A673 (cell line): ENCODE measurements around the gene TGFBR1. TPM values are rescaled to one million over a fixed set of nuclear protein-coding genes. Genes with fewer than 3 reads are reported as not detected.

Experiments
- BruUV-seq: library from RNA; stranded (reverse); fragments of 400-500 nt; replicated peaks from 2 replicates; lab custom pipeline; 2021; lab: Mats Ljungman, UMichigan
- CTCF ChIA-PET: fragments of 300-600 bp; sonication (Branson Sonifier 250); formaldehyde crosslinking; loops from one replicate; lab custom pipeline; 2022; ENCODE audit warnings: antibody characterized with exemption; lab: Charles Lee
- POLR2A ChIA-PET: fragments of 300-600 bp; sonication (Branson Sonifier 250); formaldehyde crosslinking; loops from one replicate; lab custom pipeline; 2022; ENCODE audit warnings: antibody characterized with exemption; ENCODE audit not compliant: low non-redundant PET; lab: Charles Lee
- DNase-seq: peaks from one replicate; pipeline ENCODE4 v3.0.0-alpha.2; 2015; ENCODE audit warnings: low spot score
- H3K27ac ChIP-seq: fragments of 200-600 bp; sonication (generic); 2 replicates; pipeline ENCODE4 v1.5.1; 2016; ENCODE audit warnings: mixed run types, low read depth, mild to moderate bottlenecking, mixed read lengths, antibody characterized with exemption, low read length; ENCODE audit not compliant: poor library complexity, severe bottlenecking
- H3K27me3 ChIP-seq: fragments of 200-600 bp; sonication (generic); replicated peaks from 2 replicates; pipeline ENCODE4 v1.6.1; 2017; ENCODE audit warnings: mixed run types, low read depth, mild to moderate bottlenecking, mixed read lengths, antibody characterized with exemption, low read length; ENCODE audit not compliant: insufficient read depth, poor library complexity
- H3K36me3 ChIP-seq: fragments of 200-600 bp; sonication (generic); 2 replicates; pipeline ENCODE4 v1.6.1; 2016; ENCODE audit warnings: mixed run types, mild to moderate bottlenecking, mixed read lengths, antibody characterized with exemption, low read length; ENCODE audit not compliant: insufficient read depth, poor library complexity, severe bottlenecking
- H3K4me1 ChIP-seq: fragments of 200-600 bp; sonication (generic); 2 replicates; pipeline ENCODE4 v1.6.1; 2017; ENCODE audit warnings: mixed run types, mild to moderate bottlenecking, mixed read lengths, antibody characterized with exemption, low read length; ENCODE audit not compliant: insufficient read depth, poor library complexity, severe bottlenecking
- H3K4me3 ChIP-seq: fragments of 200-600 bp; sonication (generic); 2 replicates; pipeline ENCODE4 v1.5.1; 2016; ENCODE audit warnings: low read depth, mixed run types, mild to moderate bottlenecking, mixed read lengths, low read length; ENCODE audit not compliant: poor library complexity, severe bottlenecking
- H3K9me3 ChIP-seq: fragments of 200-600 bp; sonication (generic); 2 replicates; pipeline ENCODE4 v1.6.1; 2016; ENCODE audit warnings: mixed run types, low read depth, mild to moderate bottlenecking, mixed read lengths, antibody characterized with exemption, low read length; ENCODE audit not compliant: poor library complexity, severe bottlenecking
- EZH2 ChIP-seq: fragments of 200-600 bp; sonication (generic); IDR thresholded peaks from 2 replicates; pipeline ENCODE4 v1.6.1; 2017; ENCODE audit warnings: borderline replicate concordance, low read depth, mild to moderate bottlenecking, mixed read lengths, antibody characterized with exemption, low read length; ENCODE audit not compliant: poor library complexity, severe bottlenecking
- intact Hi-C: fragments of 100-400 bp; cut with micrococcal nuclease; formaldehyde crosslinking; loops from one replicate; pipeline ENCODE4 v1.10.0; 2022; ENCODE audit not compliant: unreplicated experiment
- total RNA-seq: library from RNA; stranded (reverse); gene quantifications from 2 replicates; pipeline ENCODE4 v1.2.3, GENCODE V29; 2021
- TF ChIP-seq, protein P1 (sequence below): fragments of 300-800, 200-600 bp; sonication (generic); conservative IDR thresholded peaks from 2 replicates; pipeline ENCODE4 v1.5.1; 2017; ENCODE audit warnings: low read depth, mild to moderate bottlenecking, antibody characterized with exemption, low read length, moderate library complexity, mixed read lengths

TGFBR1 gene
- total RNA-seq, 1 experiment from 2014 or later, result 3.5 TPM

DNA sequence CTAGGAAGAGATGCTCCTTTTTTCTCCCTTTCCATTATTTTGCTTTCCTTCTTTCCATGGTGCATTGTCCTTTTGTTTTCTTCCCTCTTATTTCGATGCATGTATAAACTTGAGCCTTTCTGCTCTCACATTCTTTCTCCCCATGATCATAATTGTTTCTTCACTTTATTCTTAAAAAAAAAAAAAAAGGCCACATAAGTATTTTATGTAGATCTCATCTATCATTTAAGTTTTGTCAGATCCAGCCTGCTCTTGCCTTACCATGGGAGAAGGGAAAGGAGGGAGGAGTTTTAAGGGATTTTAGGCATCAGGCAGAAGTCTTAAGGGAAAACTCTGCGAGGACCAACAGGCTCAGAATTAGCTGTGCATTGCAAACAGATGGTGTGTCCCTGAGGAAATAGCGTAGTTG, 11.1 kb downstream of the TGFBR1 start:
- CTCF ChIA-PET, result no interaction called here
- no peaks in the 10 kb centered on the region for H3K9me3 ChIP-seq
- POLR2A ChIA-PET, result no interaction called here
- no peaks in the 10 kb centered on the region for H3K27me3 ChIP-seq
- no peaks in the 10 kb centered on the region for H3K4me1 ChIP-seq
- no peak overlapping the region for H3K27ac ChIP-seq
- no peak for DNase-seq
- TF ChIP-seq EZH2, result no peak
- TF ChIP-seq, protein P1, sequence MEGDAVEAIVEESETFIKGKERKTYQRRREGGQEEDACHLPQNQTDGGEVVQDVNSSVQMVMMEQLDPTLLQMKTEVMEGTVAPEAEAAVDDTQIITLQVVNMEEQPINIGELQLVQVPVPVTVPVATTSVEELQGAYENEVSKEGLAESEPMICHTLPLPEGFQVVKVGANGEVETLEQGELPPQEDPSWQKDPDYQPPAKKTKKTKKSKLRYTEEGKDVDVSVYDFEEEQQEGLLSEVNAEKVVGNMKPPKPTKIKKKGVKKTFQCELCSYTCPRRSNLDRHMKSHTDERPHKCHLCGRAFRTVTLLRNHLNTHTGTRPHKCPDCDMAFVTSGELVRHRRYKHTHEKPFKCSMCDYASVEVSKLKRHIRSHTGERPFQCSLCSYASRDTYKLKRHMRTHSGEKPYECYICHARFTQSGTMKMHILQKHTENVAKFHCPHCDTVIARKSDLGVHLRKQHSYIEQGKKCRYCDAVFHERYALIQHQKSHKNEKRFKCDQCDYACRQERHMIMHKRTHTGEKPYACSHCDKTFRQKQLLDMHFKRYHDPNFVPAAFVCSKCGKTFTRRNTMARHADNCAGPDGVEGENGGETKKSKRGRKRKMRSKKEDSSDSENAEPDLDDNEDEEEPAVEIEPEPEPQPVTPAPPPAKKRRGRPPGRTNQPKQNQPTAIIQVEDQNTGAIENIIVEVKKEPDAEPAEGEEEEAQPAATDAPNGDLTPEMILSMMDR, result no peak
- no peak overlapping the region for H3K4me3 ChIP-seq
- no peaks in the 10 kb centered on the region for H3K36me3 ChIP-seq
- BruUV-seq, result no TSS peak
- intact Hi-C loops, result no loop called here

DNA sequence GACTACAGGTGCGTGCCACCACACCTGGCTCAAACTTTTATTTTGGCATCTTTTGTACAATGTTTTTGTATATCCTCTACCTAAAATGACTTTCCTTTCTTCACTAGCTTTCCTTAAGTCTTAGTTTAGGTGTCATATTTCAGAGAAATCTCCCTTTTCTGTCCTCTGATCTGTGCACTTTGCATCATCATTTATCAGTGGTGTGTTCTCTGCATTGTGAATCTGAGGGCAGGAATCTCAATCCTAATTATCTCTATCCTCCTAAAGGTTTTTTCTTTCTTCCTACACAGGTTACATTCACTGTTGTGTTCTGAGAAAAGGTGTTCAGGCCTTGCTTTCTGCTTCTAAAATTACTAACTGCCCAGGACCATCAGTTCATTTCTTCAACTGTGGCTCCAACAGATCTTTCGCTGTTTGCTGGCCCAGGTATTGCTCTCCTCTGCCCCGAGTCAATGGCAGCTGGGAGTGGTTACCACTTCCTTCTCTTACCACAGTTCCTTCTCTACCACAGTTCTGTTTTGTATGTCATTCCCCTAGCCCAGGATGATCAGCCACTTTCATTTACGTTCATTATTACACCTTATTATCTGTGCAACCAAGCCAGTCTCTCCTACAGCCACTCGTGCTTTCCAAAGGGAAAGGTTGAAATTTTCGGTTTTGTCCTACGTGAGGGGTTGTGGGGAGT, 14.0 kb downstream of the TGFBR1 start:
- no peak overlapping the region for H3K27ac ChIP-seq
- no peaks in the 10 kb centered on the region for H3K27me3 ChIP-seq
- no peaks in the 10 kb centered on the region for H3K4me1 ChIP-seq
- no peaks in the 10 kb centered on the region for H3K9me3 ChIP-seq
- POLR2A ChIA-PET, result no interaction called here
- CTCF ChIA-PET, result no interaction called here
- no TSS peak for BruUV-seq
- no peak for DNase-seq
- no peaks in the 10 kb centered on the region for H3K36me3 ChIP-seq
- no peak overlapping the region for H3K4me3 ChIP-seq
- TF ChIP-seq EZH2, result no peak
- TF ChIP-seq, protein P1, result no peak
- intact Hi-C loops, result no loop called here

DNA sequence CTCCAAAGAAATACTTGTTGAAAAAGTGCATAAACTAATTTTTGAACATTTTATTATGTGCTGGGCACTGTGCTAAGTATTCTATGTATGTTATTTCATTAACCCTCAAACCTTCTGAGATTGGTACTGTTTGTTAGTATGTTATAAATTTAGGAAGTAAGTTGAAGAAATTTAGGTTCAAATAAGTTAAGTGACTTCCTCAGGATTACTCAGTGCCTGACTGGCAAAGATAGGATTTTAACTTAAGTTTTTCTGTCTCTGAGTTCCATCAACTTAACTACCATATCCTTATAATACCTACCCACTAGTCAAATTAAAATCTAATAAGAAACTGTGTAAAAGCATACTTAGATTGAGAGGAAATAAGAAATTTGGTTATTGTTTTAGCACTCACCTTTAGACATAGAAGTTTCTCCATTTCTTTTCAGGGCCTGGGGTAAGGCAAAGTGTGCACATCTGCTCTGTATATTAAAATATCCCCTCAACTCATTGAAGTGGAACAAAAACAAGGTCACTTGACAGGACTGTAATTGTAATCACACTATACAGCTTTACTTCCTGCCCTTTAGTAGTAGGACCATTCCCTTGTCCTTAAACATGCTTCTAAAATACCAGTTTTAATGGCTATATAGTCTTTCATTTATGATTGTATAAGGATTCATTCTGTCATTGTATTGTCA, 15.2 kb downstream of the TGFBR1 start:
- no peak overlapping the region for H3K4me3 ChIP-seq
- DNase-seq, result no peak
- intact Hi-C loops, result no loop called here
- POLR2A ChIA-PET, result no interaction called here
- no peaks in the 10 kb centered on the region for H3K4me1 ChIP-seq
- H3K27ac ChIP-seq, result no peak overlapping the region
- H3K27me3 ChIP-seq, result no peaks in the 10 kb centered on the region
- TF ChIP-seq, protein P1, result no peak
- TF ChIP-seq EZH2, result no peak
- CTCF ChIA-PET, result no interaction called here
- H3K9me3 ChIP-seq, result no peaks in the 10 kb centered on the region
- H3K36me3 ChIP-seq, result no peaks in the 10 kb centered on the region
- BruUV-seq, result no TSS peak
